Measurements from ENCODE around the gene SMAD6.

- TF ChIP-seq POLR2A (IDR thresholded peaks at IDR 0.05) (no peak), CTCF (IDR thresholded peaks at IDR 0.05) (no peak), EP300 (IDR thresholded peaks at IDR 0.05) (no peak)
These were observed 125.6 kb downstream of the SMAD6 start for GRCh38 chr15:66827698-66828055.
